ENCODE measurements around the gene OSBPL9.
A peak's percentile ranks its signal among the peaks of the same experiment; 100 is the strongest.
"Not testable (repeated sequence)": the region's sequence is repeated elsewhere in the genome, so short reads cannot be mapped to it uniquely, and the experiment has no call there.

Gene OSBPL9

DNA sequence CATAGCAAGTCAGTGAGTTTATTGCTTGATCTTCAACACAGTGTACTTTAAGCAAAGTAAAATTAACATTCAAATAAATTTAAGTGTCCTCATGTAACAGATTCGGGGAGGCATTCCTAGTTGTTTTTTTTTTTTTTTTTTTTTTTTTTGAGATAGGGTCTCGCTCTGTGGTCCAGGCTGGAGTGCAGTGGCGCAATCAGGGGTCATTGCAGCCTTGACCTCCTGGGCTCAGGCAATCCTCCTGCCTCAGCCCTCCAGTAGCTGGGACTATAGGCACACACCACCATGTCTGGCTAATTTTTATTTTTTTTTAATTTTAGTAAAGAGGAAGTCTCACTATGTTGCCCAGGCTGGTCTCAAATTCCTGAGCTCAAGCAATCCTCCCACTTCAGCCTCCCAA, 22.8 kb downstream of the OSBPL9 start:
- DNase-seq = no peak

DNA sequence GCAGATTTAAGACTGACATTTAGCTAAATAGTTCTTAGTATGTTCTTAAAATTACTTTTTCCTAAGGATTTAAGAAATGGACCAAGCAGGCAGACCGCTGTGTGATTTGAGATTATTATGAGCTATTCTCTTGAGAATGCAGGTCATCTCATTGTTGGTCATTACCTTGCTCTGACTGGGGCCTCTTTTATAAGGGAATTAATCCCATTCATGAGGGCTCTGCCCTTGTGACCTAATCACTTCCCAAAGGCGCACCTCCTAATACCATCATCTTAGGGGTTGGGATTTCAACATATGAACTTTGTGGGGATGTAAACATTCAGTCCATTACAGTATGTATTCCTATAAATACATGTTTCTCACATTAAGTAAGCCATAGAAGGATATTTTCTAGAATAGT, 24.2 kb downstream of the OSBPL9 start:
- no peak for DNase-seq

DNA sequence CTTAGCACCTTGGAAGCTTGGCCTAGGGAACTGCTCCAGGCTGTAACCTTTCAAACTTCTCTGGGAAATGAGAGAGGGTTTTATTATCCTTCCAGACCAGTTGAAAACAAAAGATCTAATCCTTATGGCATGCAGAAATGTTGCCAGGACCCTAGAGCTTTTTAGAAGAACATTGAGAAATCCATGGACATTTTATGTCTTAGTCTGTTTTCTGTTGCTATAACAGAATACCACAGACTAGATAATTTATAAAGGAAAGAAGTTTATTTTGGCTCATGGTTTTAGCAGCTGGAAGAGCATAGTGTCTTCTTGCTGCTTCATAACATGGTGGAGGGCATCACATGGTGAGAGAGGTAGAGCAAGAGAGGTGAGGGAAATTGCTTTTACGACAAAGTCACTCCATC, 25.8 kb downstream of the OSBPL9 start:
- DNase-seq = peak; percentile 82

DNA sequence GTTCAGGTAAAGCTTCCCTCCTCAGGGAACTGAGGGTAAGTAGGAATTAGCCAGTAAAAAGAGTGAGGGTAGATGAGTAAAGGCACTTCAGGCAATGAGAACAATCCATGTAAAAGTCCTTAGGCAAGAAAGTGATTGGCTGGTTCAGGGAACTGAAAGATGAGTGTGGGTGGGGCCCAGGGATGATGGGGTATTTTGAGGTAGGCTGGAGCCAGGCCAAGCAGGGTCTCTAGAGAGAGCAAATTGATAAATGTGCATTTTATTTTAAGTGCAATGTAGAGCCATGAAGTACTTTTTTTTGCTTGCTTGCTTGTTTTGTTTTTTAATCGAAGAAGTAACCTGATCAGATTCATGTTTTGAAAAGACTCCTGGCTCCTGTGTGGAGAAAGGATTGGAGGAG, 26.5 kb downstream of the OSBPL9 start:
- DNase-seq = no peak

DNA sequence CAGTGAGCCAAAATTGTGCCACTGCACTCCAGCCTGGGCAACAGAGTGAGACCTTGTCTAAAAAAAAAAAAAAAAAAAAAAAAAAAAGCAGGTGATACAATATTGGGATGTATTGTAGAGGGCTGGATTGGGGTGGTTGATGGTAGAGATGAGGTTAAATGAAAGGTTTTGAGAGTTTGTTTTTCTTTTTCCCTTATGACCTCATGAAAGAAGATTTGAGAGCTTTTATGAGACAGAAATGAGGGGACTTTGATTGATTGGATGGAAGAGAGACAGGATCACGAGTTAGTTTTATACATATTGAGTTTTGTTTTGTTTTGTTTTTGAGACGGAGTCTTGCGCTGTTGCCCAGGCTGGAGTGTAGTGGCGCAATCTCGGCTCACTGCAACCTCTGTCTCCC, 27.1 kb downstream of the OSBPL9 start:
- no peak for DNase-seq

DNA sequence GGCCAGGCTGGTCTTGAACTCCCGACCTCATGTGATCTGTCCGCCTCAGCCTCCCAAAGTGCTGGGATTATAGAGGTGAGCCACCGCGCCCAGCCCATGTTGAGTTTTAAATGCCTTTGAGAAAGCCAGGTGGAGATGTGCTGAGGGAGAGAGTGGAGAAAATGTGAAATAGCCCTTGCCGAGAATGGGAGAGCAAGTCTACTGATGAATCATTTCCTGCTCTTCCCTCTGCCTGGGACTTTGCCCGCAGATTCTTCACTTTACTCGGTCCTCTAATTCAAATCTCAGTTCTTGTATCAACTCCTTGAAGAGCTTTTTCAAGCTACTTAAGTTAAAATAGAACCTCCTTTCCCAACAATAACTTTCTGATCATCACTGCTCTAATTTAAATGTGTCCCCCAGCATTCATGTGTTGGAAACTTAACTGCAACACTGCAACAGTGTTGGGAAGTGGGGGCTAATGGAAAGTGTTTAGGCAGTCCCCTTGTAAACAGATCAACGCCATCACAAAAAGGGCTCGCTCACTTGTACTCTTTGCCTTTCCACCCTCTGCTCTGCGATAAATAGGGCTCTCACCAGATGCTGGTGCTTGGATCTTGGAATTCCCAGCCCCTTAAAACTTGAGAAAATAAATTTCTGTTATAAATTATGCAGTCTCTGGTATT, 27.8 kb downstream of the OSBPL9 start:
- peak; percentile 88 for DNase-seq

DNA sequence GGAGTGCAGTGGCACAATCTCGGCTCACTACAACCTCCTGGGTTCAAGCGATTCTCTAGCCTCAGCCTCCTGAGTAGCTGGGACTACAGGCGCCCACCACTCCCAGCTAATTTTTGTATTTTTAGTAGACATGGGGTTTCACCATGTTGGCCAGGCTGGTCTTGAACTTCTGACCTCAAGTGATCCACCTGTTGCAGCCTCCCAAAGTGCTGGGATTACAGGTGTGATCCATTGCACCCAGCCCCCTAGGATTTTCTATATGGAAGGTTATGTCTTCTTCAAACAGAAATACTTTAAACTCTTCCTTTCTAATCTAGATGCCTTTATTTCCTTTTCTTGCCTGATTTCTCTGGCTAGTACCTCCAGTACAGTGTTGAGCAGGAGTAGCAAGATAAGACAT, 29.7 kb downstream of the OSBPL9 start:
- DNase-seq = not testable (repeated sequence)

DNA sequence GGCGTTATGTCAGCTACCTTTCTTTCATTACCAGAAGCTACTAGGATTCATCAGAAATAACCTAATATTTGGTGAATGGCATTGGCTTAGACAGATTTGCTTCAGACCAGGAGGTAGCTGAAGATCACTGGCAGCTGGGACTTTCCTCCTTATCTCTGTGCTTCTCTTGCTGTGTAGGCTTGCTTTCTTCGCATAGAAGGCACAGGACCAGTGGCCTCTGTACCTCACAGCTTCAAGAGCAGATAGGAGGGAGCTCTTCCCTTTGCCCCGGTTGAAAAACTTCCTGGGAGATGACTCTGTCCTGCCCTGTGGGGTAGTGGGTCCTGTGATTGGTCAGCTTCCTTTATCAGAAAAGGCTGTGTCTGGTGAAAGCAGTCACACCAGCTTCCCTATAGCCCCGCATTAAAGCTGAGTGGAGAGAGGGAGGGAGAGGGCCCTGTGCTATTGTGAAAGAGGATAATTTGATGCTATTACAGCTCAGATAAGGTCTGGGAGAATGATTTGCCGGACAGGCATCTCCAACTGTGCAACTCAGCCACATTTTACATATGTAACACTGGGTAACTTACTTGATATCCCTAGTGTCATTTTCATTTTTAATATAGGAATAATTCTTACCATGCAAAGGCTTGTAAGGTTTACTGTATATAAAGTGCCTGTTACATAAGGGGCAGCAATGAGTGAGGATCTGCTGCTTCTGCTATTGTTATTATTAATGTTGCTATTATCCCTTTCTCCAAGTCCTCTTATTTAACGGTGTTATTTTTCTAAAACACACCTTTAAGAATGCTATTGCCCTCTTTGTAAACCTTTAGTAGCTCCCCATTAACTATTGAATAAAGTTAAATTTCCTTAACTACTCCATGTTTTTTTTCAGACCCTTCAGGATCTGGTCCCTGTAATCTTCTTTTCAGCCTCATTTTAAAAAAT, 31.6 kb downstream of the OSBPL9 start:
- DNase-seq = peak; percentile 95

DNA sequence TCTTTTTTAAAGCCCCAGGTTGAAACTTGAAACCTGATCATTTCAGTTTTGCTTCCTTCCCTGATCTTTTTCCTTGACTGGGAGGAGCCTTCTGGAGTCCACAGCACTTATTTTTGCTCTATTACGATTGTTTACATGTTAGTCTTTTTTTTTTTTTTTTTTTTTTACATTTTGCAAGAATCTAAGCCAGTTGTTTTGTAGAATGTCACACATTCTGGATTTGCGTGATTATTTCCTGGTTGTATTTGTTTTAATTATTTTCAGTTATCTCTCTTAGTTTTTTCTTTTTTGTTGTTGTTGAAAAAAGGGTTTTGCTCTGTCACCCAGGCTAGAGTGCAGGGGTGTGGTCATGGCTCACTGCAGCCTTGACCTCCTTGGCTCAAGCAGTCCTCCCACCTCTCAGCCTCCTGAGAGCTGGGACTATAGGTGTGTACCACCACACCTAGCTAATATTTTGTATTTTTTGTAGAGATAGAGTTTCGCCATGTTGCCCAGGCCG, 32.8 kb downstream of the OSBPL9 start:
- DNase-seq = no peak

DNA sequence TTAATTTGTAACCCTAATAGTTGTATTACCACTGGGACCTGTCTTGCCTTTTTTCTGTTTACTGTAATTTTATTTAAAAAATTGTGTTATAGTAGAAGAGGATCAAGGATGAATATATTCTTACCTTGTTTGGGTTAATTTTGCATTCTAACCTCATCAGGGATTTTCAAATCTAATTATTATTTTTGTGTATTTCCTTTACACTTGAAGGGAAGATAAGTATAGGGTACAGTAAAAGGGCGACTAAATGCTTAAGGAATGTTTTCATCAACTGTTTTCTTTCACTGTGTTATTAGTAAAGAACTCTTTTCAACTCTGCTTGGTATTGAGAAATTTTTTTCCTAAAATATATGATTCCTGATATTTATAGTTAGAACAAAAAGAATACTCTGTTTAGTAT, 33.3 kb downstream of the OSBPL9 start:
- DNase-seq = no peak

DNA sequence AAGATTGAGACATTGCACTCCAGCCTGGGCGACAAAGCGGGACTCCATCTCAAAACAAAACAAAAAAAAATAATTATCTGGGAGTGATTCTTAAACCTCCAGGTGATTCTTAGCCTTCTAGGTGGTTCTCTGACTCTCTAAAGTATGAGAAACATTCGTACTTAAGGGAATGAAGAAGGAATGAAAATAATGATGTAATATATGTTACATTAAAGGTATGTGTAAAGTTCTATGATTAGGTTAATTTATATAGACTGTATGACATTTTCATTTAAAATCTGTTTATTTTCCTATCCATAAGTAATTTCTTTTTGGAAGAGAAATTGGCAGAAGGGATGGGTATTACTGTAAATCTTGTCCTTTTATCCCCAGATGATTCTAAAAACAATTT, 34.7 kb downstream of the OSBPL9 start:
- DNase-seq = no peak

DNA sequence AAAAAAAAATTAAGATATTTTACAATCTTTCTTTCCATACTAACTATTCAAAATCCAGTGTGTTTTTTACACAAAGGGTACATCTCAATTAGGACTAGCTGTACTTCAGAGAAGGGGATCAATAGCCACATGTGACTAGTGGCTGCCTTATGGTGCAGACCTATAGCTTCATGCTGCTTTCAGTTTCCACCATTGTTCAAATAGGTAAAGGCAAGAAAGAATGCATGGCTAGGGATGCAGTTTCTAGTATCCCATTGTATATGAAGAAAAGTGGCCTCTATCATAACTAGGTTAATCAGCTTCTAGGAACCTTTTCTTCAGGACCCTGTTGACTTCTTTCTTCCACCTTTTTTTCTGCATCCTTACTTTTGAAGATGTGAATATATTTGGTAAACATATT, 35.7 kb downstream of the OSBPL9 start:
- no peak for DNase-seq

DNA sequence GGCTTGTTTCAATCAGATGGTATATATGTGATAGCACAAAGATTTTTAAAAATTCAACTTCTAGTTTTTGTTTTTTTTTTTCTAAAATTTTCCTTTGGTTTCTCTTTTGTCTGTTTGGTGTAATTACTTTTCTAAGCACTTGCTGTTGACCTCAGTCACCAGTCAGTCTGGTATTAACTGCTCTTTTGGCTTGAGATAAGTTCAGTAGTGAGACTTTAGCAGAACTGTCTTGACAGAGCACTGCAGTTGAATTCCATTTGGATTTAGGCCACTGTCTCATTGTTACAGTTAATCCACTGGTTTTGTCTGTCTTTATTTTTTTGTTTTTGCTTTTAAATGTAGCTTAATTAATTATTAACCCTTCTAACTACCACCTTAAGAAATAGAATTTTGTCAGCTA, 36.2 kb downstream of the OSBPL9 start:
- no peak for DNase-seq

DNA sequence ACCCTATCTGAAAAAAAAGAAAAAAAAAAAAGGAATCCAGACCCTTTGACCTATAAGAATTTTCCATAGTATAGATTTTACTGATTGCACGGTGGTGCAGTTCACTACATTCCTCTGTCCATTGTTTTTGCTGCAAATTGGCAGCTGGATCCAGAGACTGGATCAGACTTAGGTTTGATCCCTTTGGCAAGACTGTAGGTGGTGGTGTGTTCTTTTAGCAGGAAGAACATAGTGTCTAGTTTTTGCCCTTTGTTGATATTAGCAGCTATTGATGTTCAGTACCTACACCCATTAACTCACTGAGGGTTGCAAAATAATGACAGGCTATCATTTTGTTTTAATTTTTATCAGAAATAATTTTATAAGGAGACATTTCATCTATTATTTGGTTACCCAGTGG, 37.1 kb downstream of the OSBPL9 start:
- DNase-seq = no peak

DNA sequence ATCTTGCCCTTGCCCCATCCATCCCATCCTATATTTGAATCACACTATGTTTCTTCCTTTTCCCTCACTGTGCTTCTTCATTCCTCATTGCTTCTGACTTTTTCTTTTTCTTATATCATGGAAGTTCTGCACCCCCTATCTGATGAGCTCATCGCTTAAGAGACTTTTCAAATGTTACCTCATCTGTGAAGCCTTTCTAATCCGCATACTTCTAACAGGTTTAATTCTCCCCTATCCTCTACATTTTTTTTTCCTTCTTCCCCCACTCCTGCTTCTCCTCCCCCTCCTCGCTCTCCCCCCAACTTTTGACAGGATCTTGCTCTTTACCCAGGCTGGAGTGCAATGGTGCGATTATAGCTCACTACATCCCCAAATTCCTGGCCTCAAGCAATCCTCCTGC, 39.5 kb downstream of the OSBPL9 start:
- DNase-seq = no peak

DNA sequence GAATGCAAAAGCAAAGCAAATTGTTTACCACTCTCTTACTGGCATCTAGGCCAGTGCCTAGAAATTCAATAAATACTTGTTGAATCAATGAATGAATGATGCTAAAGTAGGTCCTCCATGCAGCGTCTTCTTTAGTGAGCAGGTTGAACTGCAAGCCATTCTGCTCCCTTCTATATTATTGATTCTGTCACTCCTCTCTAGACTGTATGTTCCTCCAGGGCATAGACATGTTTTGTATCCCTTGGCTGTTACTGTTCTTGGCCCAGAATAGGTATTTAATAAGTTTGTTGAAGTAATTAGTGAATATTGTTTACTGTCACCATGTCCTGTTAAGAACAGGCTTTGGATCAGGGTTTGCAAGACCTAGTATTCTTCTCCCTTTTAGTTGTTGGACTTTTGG, 43.7 kb downstream of the OSBPL9 start:
- no peak for DNase-seq

DNA sequence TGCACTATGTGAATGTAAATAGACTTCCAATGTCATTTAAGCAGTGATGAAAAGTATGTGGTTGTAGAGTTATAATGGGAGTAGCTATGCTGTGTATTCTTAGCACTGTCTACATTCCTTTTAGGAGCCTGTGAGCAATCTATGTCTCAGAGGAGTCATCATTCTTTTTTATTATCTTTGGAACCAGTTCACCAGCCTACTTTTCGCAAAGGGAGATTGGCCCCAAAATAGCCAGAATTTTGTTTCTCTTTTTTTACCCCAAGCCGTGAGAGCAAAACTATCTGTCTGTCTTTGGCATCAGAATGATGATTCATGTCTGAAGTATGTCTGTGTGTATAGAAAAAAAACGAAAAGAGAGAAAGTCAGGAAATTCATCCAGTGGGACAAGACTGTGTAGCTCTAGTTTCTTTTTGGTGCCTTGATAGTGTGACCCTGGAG, 44.2 kb downstream of the OSBPL9 start:
- peak; percentile 92 for DNase-seq

DNA sequence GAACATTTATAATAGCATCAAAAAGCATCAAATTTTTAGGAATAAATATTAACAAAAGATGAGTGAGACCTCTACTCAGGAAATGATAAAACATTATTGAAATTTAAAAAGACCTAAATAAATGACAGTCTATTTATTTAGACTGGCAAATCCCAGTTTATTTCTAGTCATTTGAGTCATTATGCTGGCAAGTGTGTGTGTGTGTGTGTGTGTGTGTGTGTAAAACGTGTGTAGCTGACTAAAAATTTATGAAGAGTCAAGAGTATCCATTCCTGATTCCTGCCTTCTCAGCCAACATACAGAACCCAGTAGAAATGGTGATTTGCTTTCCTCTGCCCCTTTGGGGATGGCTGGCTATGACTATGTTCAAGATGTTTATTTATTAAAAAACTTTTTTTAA, 46.2 kb downstream of the OSBPL9 start:
- DNase-seq = no peak

DNA sequence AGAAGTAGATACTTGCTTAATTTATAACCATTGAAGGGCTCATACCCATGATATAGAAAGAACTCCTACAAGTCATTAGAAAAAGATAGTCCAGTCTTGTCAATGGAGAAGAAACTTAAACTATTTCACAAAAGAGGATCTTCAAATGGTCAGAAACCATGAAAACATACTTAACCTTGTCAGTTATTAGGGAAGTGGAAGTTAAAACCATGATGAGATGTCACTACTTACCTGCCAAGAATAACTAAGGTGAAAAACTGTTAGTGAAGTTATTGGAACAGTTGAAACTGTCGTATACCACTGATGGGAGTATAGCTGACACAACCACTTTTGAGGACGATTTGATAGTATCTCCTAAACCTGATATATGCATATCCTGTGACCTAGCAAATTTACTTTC, 46.8 kb downstream of the OSBPL9 start:
- DNase-seq = no peak

DNA sequence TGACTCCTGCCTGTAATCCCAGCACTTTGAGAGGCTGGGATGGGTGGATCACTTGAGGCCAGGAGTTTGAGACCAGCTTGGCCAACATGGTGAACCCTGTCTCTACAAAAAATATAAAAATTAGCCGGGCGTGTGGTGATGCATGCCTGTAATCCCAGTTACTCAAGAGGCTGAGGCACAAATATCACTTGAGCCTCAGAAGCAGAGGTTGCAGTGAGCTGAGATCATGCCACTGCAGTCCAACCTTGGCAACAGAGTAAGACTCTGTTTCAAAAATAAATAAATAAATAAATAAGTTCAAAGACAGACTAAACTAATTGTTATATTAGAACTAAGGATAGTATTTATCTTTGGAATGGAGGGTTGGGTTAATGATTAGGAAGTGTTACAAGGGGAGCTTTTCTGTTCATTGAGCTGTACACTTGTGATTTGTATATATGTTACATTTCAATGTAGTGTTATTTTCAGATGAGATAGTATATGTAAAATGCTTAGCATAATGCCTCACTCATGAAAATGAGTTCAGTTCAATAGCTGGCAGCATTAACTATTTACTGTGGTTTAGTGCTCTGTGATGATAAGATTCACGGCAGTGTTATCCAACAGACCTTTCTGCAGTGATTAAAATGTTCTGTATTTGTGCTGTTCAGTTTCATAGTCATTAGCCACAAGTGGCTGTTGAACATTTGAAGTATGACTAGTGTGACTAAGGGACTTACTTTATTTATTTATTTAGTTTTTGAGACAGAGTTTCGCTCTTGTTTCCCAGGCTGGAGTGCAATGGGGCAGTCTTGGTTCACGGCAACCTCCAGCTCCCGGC, 47.7 kb downstream of the OSBPL9 start:
- no peak for DNase-seq

DNA sequence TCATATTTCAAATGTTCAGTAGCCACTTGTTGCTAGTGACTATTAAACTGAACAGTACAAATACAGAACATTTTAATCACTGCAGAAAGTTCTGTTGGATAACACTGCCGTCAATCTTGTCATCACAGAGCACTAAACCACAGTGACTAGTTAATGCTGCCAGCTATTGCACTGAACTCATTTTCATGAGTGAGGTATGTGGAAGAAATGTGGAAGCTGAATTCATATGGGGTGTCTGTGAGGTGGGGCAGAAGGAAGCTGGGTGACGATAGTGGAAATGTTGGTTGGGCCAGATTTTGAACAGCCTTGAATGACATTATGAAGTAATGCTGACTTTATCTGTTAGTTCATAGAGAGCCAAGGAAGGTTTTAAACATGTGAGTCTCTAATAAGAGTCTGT, 49.6 kb downstream of the OSBPL9 start:
- DNase-seq = peak; percentile 59

DNA sequence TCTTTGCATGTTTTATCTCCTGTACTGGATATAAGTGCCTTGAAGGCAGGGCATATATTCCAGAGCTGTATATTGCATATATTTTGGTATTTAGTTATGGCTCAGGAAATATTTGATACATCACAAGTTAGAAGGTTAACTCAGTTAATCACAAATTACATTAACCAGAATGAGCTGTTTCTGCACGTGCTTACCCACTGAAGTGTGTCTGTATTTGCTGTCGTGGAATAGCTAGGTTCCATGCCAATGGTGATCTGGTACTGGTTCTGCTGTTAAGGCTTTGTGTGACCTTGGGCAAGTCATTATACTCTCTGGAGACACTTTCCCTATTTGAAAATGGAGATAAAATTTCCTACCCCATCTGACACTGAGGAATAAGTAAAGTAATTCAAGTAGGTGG, 50.7 kb downstream of the OSBPL9 start:
- no peak for DNase-seq

DNA sequence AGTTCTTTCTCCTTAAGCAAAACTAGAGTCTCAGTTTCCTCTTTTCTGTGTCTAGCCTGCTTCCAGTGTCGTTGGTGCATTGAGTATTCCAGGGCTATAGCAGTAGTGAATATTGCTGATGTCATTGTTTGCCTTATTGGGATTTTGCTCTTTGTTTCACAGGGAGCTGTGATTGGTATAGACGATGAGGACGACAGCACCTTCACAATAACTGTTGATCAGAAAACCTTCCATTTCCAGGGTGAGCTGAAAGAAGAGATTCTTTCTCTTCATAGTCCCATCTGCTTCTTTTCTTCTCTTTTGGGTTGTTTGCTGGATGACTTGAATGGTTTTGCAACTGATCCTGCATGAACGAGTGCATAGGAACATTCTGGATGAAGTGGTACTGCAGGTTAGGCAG, 52.4 kb downstream of the OSBPL9 start:
- no peak for DNase-seq

Data from NCI-H226 (cell line).